Measurements from ENCODE around the gene KIAA0753. TPM values are rescaled to one million over a fixed set of nuclear protein-coding genes. Genes with fewer than 3 reads are reported as not detected.

The KIAA0753 gene
- polyA plus RNA-seq, 1 donor (not counting 4 experiments of a cell fraction or from before 2014, with no cell fraction given): 11.6 TPM

DNA sequence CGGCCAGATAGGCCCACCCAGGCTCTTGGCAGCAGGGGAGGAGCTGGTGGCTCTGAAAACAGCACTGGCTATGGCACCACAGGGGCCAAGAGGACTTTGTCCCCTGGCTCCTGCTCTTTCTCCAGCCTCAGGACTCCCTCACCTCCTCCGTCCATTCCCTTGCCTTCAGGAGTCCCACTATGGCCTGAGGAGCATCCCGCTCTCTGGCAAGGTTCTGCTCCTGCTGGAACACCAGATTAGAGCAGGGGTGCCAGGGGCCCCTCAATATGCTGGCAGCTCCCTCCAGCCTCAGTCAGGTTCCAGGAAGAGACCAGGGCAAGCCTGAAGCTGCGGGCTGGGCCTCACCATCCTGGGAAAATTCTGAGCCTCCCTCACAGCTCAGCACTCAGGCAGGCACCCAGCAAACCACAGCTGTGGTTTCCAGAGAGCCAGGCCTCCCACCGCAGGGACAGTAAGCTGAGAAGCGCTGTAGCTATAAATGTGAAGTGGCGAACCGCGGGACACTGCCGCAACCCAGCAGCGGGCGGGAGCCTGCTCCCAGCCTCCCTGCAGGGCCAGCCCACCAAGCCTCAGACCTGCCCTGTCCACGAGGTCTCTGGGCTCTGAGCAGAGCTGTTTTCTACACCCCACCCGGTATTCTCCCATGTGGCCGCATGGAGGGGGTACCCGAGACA is 36.8 kb upstream of the KIAA0753 start:
- Histone ChIP-seq H3K4me1 (ENCODE audit: control insufficient read depth, extremely low read depth, insufficient read depth, low read length) (peaks cover 19% of the 10 kb centered on the region), H3K79me2 (ENCODE audit: control insufficient read depth, insufficient read depth, low read length) (no peaks in the 10 kb centered on the region), H2AFZ (ENCODE audit: control insufficient read depth, low read length) (no peak overlapping the region), H3K4me2 (ENCODE audit: control insufficient read depth, extremely low read depth, insufficient read depth, low read depth, low read length) (no peak overlapping the region), H3K9me1 (ENCODE audit: control insufficient read depth, extremely low read depth, insufficient read depth, low read length) (no peaks in the 10 kb centered on the region), H3K4me3 (ENCODE audit: control insufficient read depth in 2 of 3, extremely low read depth in 1 of 3, insufficient read depth in 2 of 3, low read depth in 1 of 3, low read length in 3 of 3) (no peak overlapping the region), H3K27ac (ENCODE audit: control insufficient read depth, insufficient read depth, low read length) (no peak overlapping the region), H3K27me3 (ENCODE audit: control insufficient read depth, extremely low read depth, insufficient read depth, low read length) (no peaks in the 10 kb centered on the region), H3K36me3 (ENCODE audit: control insufficient read depth in 2 of 2, extremely low read depth in 1 of 2, insufficient read depth in 2 of 2, low read length in 2 of 2) (no peaks in the 10 kb centered on the region), H3K9me3 (ENCODE audit: control insufficient read depth, low read depth, low read length) (no peaks in the 10 kb centered on the region), H4K20me1 (ENCODE audit: control insufficient read depth, extremely low read depth, insufficient read depth, low read length) (no peaks in the 10 kb centered on the region), H3K9ac (ENCODE audit: control insufficient read depth, extremely low read depth, insufficient read depth, low read length) (no peak overlapping the region)
- dilution Hi-C loops (cut with MboI; ENCODE audit: extremely low pct_ligation_motif_present, low sequenced_read_pairs): no loop called here
- TF ChIP-seq CTCF (optimal IDR thresholded peaks at IDR 0.05 in 1 of 3, IDR thresholded peaks at IDR 0.05 in 1 of 3, conservative IDR thresholded peaks at IDR 0.05 in 1 of 3; ENCODE audit: extremely low read depth in 1 of 3, insufficient read depth in 2 of 3, low read length in 3 of 3): no peak
- TF ChIP-seq EZH2 (IDR thresholded peaks at IDR 0.05; ENCODE audit: low read length): no peak
- FAIRE-seq (no peak), DNase-seq (ENCODE audit: low read depth, low spot score) (no peak)

- Histone ChIP-seq H2AFZ (ENCODE audit: control insufficient read depth, low read length) (no peak overlapping the region), H4K20me1 (ENCODE audit: control insufficient read depth, extremely low read depth, insufficient read depth, low read length) (no peaks in the 10 kb centered on the region), H3K9ac (ENCODE audit: control insufficient read depth, extremely low read depth, insufficient read depth, low read length) (no peak overlapping the region), H3K4me3 (ENCODE audit: control insufficient read depth in 2 of 3, extremely low read depth in 1 of 3, insufficient read depth in 2 of 3, low read depth in 1 of 3, low read length in 3 of 3) (no peak overlapping the region), H3K36me3 (ENCODE audit: control insufficient read depth in 2 of 2, extremely low read depth in 1 of 2, insufficient read depth in 2 of 2, low read length in 2 of 2) (no peaks in the 10 kb centered on the region), H3K27me3 (ENCODE audit: control insufficient read depth, extremely low read depth, insufficient read depth, low read length) (no peaks in the 10 kb centered on the region), H3K79me2 (ENCODE audit: control insufficient read depth, insufficient read depth, low read length) (no peaks in the 10 kb centered on the region), H3K4me2 (ENCODE audit: control insufficient read depth, extremely low read depth, insufficient read depth, low read depth, low read length) (no peak overlapping the region), H3K27ac (ENCODE audit: control insufficient read depth, insufficient read depth, low read length) (no peak overlapping the region), H3K4me1 (ENCODE audit: control insufficient read depth, extremely low read depth, insufficient read depth, low read length) (peaks cover 16% of the 10 kb centered on the region), H3K9me3 (ENCODE audit: control insufficient read depth, low read depth, low read length) (no peaks in the 10 kb centered on the region), H3K9me1 (ENCODE audit: control insufficient read depth, extremely low read depth, insufficient read depth, low read length) (no peaks in the 10 kb centered on the region)
- dilution Hi-C loops (cut with MboI; ENCODE audit: extremely low pct_ligation_motif_present, low sequenced_read_pairs): no loop called here
- FAIRE-seq (no peak), DNase-seq (ENCODE audit: low read depth, low spot score) (no peak)
- no peak for TF ChIP-seq EZH2 (IDR thresholded peaks at IDR 0.05; ENCODE audit: low read length)
- TF ChIP-seq CTCF (optimal IDR thresholded peaks at IDR 0.05 in 1 of 3, IDR thresholded peaks at IDR 0.05 in 1 of 3, conservative IDR thresholded peaks at IDR 0.05 in 1 of 3; ENCODE audit: extremely low read depth in 1 of 3, insufficient read depth in 2 of 3, low read length in 3 of 3): no peak
These were observed 36.3 kb upstream of the KIAA0753 start for GRCh38 chr17:6676802-6677157.
